Measurements from ENCODE around the gene TACC2.

Gene TACC2

GRCh38 chr10:122291739-122292138, 302.8 kb downstream of the TACC2 start:
- no peak for DNase-seq
- Histone ChIP-seq H3K27ac (ENCODE audit: insufficient read depth, low read length, poor library complexity, severe bottlenecking) (no peak overlapping the region), H3K9me3 (ENCODE audit: control insufficient read depth, low read length) (no peaks in the 10 kb centered on the region), H3K4me1 (ENCODE audit: control insufficient read depth, insufficient read depth, low read length, poor library complexity, severe bottlenecking) (no peaks in the 10 kb centered on the region), H3K36me3 (ENCODE audit: control insufficient read depth, insufficient read depth, low read length) (no peaks in the 10 kb centered on the region), H3K27me3 (replicated peaks; ENCODE audit: control insufficient read depth, insufficient read depth, low read length, poor library complexity, severe bottlenecking) (no peaks in the 10 kb centered on the region), H3K4me3 (ENCODE audit: insufficient read depth, low read depth, low read length, poor library complexity, severe bottlenecking) (no peak overlapping the region)

DNA sequence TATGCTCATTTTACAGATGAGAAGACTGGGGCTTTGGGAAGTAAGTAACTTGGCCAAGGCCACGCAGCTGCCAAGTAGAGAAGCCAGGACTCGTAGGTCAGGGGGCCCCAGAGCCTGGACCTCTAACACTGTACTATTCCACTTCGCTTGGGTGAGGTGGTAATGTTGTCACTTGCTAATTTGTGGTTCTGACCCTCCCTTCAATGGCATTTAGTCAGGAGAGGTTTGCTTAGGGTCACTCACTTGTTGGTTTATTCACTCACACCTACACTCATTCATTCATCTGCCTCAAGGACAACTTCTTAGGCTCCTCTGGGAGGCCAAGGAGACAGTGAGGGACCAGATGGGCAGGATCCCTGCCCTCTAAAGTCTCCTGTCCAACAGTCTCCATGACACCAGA, 303.4 kb downstream of the TACC2 start:
- Histone ChIP-seq H3K9me3 (ENCODE audit: control insufficient read depth, low read length) (no peaks in the 10 kb centered on the region), H3K27me3 (replicated peaks; ENCODE audit: control insufficient read depth, insufficient read depth, low read length, poor library complexity, severe bottlenecking) (no peaks in the 10 kb centered on the region), H3K4me1 (ENCODE audit: control insufficient read depth, insufficient read depth, low read length, poor library complexity, severe bottlenecking) (no peaks in the 10 kb centered on the region), H3K27ac (ENCODE audit: insufficient read depth, low read length, poor library complexity, severe bottlenecking) (no peak overlapping the region), H3K36me3 (ENCODE audit: control insufficient read depth, insufficient read depth, low read length) (no peaks in the 10 kb centered on the region), H3K4me3 (ENCODE audit: insufficient read depth, low read depth, low read length, poor library complexity, severe bottlenecking) (no peak overlapping the region)
- DNase-seq = no peak

DNA sequence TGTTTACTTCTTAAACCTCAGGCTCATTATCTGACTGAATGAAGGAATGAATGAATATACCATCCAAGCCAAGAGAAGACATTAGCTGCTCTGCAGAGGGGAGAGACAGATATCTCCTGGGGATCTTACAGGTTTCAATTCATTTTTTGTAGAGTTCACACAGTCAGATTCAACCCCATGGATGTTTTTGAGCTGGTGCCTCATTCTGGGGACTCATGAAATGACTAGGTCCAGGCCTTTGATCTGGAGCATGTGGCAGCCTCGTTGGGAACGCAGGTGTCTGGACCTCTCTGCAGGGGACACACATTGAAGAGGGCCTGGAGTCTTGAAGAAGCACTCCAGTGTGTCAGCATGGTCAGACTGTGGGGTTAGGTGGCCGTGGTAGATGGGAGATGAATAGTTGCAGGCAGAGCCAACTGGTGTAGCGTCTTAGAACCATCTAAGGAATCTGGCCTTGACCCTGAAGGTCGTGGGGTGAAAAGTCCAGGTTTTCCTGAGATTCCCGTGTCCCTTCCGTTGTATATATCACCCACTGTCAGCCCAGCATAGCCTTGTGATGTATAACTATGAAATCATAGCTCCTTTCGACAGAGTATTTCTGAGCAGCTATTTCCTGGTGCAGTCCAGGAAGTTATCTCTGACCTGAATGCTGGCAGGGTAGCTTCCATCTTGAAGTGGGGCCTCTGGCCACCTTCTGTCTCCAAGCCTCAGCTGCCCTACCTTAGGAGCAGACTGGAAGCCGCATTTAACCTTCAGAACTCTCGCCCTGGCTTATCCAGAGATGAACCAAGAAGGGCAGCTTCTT, 304.4 kb downstream of the TACC2 start:
- Histone ChIP-seq H3K4me3 (ENCODE audit: insufficient read depth, low read depth, low read length, poor library complexity, severe bottlenecking) (no peak overlapping the region), H3K36me3 (ENCODE audit: control insufficient read depth, insufficient read depth, low read length) (no peaks in the 10 kb centered on the region), H3K27me3 (replicated peaks; ENCODE audit: control insufficient read depth, insufficient read depth, low read length, poor library complexity, severe bottlenecking) (no peaks in the 10 kb centered on the region), H3K4me1 (ENCODE audit: control insufficient read depth, insufficient read depth, low read length, poor library complexity, severe bottlenecking) (no peaks in the 10 kb centered on the region), H3K9me3 (ENCODE audit: control insufficient read depth, low read length) (no peaks in the 10 kb centered on the region), H3K27ac (ENCODE audit: insufficient read depth, low read length, poor library complexity, severe bottlenecking) (no peak overlapping the region)
- no peak for DNase-seq

GRCh38 chr10:122293961-122294380, 305.0 kb downstream of the TACC2 start:
- H3K27me3 ChIP-seq (replicated peaks; ENCODE audit: control insufficient read depth, insufficient read depth, low read length, poor library complexity, severe bottlenecking) = no peaks in the 10 kb centered on the region
- H3K4me3 ChIP-seq (ENCODE audit: insufficient read depth, low read depth, low read length, poor library complexity, severe bottlenecking) = no peak overlapping the region
- H3K4me1 ChIP-seq (ENCODE audit: control insufficient read depth, insufficient read depth, low read length, poor library complexity, severe bottlenecking) = no peaks in the 10 kb centered on the region
- no peak for DNase-seq
- H3K9me3 ChIP-seq (ENCODE audit: control insufficient read depth, low read length) = no peaks in the 10 kb centered on the region
- no peaks in the 10 kb centered on the region for H3K36me3 ChIP-seq (ENCODE audit: control insufficient read depth, insufficient read depth, low read length)
- no peak overlapping the region for H3K27ac ChIP-seq (ENCODE audit: insufficient read depth, low read length, poor library complexity, severe bottlenecking)

DNA sequence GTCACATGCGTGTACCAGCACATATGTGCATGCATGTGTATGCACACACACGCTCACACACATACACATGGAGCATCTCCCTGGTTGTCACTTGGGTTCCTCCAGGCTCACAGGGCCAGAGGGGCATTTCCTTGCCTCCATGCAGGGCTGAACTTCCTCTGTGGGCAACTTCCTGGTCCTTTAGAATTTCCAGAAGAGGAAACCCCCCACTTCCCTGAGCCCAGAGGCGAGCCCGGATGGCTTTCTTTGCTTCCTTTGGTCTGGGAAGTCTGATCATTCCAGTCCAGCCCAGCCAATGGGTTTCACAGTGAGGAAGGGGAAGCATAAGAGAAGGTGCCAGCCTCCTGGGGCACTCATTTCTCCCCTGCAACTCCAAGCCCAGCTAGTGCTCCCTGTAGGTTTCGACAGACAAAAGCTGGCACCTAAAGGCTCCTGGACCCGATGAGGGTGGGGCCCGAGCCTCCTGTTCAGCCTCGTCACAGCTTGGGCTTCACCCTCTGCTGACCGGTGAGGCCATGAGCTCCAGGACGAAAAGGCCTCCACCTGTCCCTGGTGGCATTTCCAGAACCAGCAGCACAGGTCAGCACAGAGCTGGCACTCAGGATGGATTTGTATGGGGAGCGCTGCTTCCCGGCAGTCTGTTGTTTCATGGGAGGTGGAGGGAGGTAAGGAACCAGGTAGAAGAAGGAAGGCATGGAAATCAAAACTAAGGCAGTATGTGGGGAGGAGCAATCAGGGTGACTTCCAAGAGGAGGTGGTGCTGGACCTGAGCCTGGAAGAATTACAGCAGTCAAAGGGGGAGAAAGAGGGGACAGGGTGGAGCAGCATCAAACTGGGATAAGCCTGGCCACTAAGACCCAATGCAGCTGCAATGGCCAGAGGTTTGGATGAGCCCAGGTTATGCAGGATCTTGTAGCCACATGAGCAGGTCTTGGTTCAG, 305.8 kb downstream of the TACC2 start:
- no peak overlapping the region for H3K4me3 ChIP-seq (ENCODE audit: insufficient read depth, low read depth, low read length, poor library complexity, severe bottlenecking)
- DNase-seq = no peak
- no peaks in the 10 kb centered on the region for H3K4me1 ChIP-seq (ENCODE audit: control insufficient read depth, insufficient read depth, low read length, poor library complexity, severe bottlenecking)
- no peak overlapping the region for H3K27ac ChIP-seq (ENCODE audit: insufficient read depth, low read length, poor library complexity, severe bottlenecking)
- H3K36me3 ChIP-seq (ENCODE audit: control insufficient read depth, insufficient read depth, low read length) = no peaks in the 10 kb centered on the region
- no peaks in the 10 kb centered on the region for H3K27me3 ChIP-seq (replicated peaks; ENCODE audit: control insufficient read depth, insufficient read depth, low read length, poor library complexity, severe bottlenecking)
- no peaks in the 10 kb centered on the region for H3K9me3 ChIP-seq (ENCODE audit: control insufficient read depth, low read length)

- DNase-seq = no peak
- H3K36me3 ChIP-seq (ENCODE audit: control insufficient read depth, insufficient read depth, low read length) = no peaks in the 10 kb centered on the region
These were observed 306.5 kb downstream of the TACC2 start for GRCh38 chr10:122295451-122295809.

DNA sequence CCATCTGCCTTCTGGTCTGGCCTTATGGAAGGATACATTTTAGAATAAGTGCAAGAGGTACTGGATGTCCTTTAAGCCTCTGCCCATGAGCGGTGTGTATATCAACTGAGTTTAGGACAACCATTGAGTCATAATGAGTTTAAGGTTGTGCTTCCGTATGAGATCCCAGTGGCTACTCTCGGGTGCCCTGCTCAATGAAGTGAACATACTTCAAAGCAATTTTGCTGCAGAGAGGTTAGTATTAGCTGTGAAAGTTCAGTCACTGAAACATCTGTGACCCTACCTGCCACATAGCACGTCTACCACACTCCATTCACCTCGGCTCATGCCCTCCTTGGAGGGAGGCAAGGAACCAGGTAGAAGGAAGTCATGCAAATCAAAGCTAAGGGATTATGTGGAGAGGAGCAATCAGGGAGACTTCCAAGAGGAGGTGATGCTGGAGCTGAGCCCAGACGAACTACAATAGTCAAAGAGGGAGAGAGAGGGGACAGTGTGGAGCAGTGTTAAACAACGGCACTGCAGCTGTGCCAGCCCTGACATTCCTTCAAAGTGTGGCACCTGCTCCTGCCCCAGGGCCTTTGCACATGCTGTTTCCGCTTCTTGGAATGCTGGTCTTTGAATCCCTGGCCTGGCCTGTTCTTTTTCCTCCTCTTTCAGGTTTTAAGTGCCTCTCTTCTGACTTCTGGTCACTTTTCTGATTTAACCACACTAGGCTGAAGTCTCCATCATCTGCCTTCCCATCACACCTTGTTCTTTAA, 307.6 kb downstream of the TACC2 start:
- DNase-seq = no peak
- Histone ChIP-seq H3K4me1 (ENCODE audit: control insufficient read depth, insufficient read depth, low read length, poor library complexity, severe bottlenecking) (no peaks in the 10 kb centered on the region), H3K4me3 (ENCODE audit: insufficient read depth, low read depth, low read length, poor library complexity, severe bottlenecking) (no peak overlapping the region), H3K36me3 (ENCODE audit: control insufficient read depth, insufficient read depth, low read length) (no peaks in the 10 kb centered on the region), H3K27me3 (replicated peaks; ENCODE audit: control insufficient read depth, insufficient read depth, low read length, poor library complexity, severe bottlenecking) (no peaks in the 10 kb centered on the region), H3K9me3 (ENCODE audit: control insufficient read depth, low read length) (no peaks in the 10 kb centered on the region), H3K27ac (ENCODE audit: insufficient read depth, low read length, poor library complexity, severe bottlenecking) (no peak overlapping the region)

More at GRCh38 chr10:122295451-122295809, 306.5 kb downstream of the TACC2 start:
- Histone ChIP-seq H3K4me1 (ENCODE audit: control insufficient read depth, insufficient read depth, low read length, poor library complexity, severe bottlenecking) (no peaks in the 10 kb centered on the region), H3K27me3 (replicated peaks; ENCODE audit: control insufficient read depth, insufficient read depth, low read length, poor library complexity, severe bottlenecking) (no peaks in the 10 kb centered on the region), H3K9me3 (ENCODE audit: control insufficient read depth, low read length) (no peaks in the 10 kb centered on the region), H3K4me3 (ENCODE audit: insufficient read depth, low read depth, low read length, poor library complexity, severe bottlenecking) (no peak overlapping the region), H3K27ac (ENCODE audit: insufficient read depth, low read length, poor library complexity, severe bottlenecking) (no peak overlapping the region)

DNA sequence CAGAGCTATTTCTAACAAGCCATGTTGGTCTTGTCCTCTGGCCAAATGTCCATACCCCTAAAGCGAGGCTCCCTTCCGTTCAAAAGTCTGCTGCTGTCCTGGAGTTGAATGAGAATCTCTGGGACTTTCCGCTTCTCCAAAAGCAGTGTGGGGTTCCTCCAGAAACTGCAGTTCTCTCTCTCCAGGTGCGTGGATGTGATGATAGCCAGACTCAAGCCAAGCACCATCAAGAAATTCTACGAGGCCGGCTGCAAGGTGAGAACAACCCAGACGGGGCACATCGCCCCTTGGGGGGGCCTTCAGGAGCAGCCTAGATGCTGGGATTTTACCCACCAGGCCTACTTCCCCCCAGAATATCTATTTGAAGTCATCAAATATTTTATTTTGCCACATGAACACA, 308.6 kb downstream of the TACC2 start:
- H3K27ac ChIP-seq (ENCODE audit: insufficient read depth, low read length, poor library complexity, severe bottlenecking) = no peak overlapping the region
- DNase-seq = no peak
- no peaks in the 10 kb centered on the region for H3K9me3 ChIP-seq (ENCODE audit: control insufficient read depth, low read length)
- no peaks in the 10 kb centered on the region for H3K27me3 ChIP-seq (replicated peaks; ENCODE audit: control insufficient read depth, insufficient read depth, low read length, poor library complexity, severe bottlenecking)
- H3K36me3 ChIP-seq (ENCODE audit: control insufficient read depth, insufficient read depth, low read length) = no peaks in the 10 kb centered on the region
- H3K4me1 ChIP-seq (ENCODE audit: control insufficient read depth, insufficient read depth, low read length, poor library complexity, severe bottlenecking) = no peaks in the 10 kb centered on the region
- H3K4me3 ChIP-seq (ENCODE audit: insufficient read depth, low read depth, low read length, poor library complexity, severe bottlenecking) = no peak overlapping the region

DNA sequence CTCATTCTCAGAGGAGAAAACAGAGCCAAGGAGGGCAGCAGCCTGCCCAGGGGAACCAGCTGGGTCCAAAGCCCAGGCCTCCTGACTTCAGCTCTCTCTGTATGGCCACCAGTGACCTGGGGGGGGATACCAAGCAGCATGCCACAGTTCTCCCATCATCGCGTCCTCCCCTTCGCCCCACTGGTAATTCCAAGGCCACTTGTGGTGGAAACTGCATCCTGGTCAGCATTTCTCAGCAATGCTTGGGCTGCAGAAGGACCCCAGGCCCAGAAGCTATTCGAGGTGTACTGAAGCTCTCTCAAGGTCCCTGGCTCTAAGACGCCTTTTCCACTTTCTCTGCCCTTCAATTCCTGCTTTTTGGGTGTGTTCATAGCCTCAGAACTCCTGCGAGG, 309.2 kb downstream of the TACC2 start:
- H3K27me3 ChIP-seq (replicated peaks; ENCODE audit: control insufficient read depth, insufficient read depth, low read length, poor library complexity, severe bottlenecking) = no peaks in the 10 kb centered on the region
- no peaks in the 10 kb centered on the region for H3K36me3 ChIP-seq (ENCODE audit: control insufficient read depth, insufficient read depth, low read length)
- no peak for DNase-seq
- H3K4me3 ChIP-seq (ENCODE audit: insufficient read depth, low read depth, low read length, poor library complexity, severe bottlenecking) = no peak overlapping the region
- H3K9me3 ChIP-seq (ENCODE audit: control insufficient read depth, low read length) = no peaks in the 10 kb centered on the region
- H3K27ac ChIP-seq (ENCODE audit: insufficient read depth, low read length, poor library complexity, severe bottlenecking) = no peak overlapping the region
- H3K4me1 ChIP-seq (ENCODE audit: control insufficient read depth, insufficient read depth, low read length, poor library complexity, severe bottlenecking) = no peaks in the 10 kb centered on the region
